ENCODE data around the gene SIL1.

Gene SIL1

DNA sequence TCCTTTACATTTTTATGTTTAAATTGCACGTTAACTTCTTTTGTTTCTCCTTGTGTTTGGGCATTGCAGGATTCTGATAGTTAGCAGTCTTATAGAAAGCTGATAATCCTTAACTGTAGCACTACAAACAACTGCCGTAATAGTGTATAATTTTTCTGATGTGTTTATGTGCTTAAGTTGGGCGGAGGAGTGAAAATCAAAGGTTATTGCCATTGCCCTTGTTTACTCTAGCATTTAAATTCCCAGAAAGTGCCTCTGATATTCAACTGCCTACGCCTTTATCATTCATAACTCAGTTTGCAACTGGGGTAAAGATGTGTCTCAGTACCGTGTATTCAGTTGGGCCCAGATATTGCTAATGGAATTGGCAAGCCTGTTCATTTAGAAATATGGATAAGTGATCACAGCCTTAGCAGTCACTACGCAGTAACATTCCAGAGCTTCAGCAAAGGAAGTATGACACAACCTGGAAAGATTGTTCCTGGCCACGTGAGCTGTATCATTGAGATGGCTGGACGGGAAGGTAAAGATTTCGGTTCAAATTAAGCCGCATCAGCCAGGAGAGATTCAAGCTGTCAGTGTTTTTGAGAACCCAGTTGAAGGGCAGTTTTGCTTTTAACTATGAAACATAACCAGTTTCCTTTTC, 294.9 kb downstream of the SIL1 start:
- no peak for DNase-seq

DNA sequence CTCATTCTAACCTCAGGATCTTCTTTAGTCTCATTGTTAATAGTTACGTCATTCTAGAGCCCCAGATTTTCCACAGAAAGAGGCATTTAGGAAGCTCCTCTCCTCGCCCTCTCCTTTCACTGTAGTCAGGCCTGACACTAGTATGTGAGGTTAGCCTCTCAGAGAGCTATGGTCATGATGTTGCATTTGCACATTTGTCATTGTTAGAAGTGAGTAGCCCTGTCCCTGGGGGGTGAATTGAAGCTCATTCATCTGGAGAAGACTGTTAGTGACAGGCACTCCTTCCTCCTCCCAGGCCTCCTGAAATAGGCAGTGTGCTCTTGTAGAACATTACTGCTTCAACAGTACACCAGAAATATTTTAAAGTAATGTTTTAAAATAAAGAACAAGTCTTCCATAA, 296.5 kb downstream of the SIL1 start:
- peak; percentile 23 for DNase-seq

DNA sequence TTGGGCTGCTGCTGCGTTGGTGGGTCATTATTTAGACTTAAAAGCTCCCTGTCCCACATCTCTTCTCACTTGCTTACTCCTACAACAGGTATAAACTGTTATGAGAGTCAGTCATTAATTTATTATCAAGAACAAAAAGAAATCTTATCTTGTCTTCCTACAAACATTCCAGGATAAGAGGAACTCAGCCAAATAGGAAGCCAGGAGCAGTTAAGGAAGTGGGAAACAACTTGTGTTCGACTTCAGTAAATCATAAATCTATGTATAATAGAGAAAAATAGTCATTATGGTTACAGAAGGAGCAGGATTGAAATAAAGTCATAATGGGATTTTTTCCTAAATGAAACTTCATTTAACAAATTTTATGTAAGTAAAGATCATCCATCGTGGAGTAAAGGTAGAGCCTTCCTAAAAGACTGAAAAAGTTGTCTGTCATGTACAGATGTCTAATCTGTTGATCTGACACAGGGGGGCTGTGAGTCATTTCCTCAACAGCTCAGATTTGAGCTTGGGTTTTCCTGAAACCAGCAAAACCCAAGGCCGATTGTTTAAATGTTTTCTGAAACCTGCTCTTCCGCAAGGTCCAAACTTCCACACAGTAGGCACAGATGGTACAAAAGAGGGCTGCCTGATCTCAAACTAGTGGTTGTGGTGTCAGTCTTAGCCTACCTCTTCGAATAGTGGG, 297.7 kb downstream of the SIL1 start:
- DNase-seq, result no peak

DNA sequence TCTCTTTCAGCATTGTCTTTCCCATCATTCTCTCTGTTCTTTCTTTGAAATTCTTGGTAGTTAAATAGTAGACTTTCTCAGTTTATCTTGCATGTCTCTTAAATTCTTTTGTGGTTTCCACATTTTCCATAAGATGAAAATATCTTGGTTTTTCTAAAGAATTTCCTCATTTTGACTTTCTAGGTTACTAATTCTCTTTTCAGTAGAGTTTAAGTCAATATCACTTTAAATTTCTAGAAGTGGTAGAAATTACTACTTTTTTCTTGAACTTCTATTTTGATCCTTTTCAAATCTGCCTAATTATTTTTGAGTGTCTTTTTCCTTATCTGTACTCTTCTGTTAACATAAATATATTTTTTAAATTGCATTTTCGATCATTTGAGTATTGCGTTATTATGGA, 299.4 kb downstream of the SIL1 start:
- no peak for DNase-seq

DNA sequence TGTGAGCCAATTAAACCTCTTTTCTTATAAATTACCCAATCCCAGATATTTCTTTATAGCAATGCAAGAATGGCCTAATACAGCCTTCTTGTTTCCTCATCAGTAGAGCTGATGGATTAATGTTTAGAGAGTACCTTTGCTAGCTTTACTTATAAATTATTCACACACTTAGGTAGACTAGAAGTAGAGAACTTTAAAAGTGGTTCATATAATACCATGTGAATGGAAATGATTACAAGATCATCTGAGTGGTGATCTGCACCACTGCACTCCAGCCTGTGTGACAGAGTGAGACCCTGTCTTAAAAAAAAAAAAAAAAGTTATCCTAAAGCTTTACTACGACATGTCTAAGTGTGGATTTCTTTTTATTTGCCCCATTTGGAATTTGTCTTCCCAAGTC, 299.9 kb downstream of the SIL1 start:
- DNase-seq, result no peak
